ENCODE measurements around the gene NAA40.

- TF ChIP-seq CTCF (IDR thresholded peaks at IDR 0.05; ENCODE audit: borderline replicate concordance, extremely low read depth, low read length, poor library complexity, severe bottlenecking) (no peak), EZH2 (IDR thresholded peaks at IDR 0.05; ENCODE audit: borderline replicate concordance, low read depth, low read length, severe bottlenecking) (no peak)
Observed at GRCh38 chr11:63906087-63906486, 32.7 kb upstream of the NAA40 start.
